HepG2 (cell line): ENCODE data around the gene CFAP99. TPM values are rescaled to one million over a fixed set of nuclear protein-coding genes. Genes with fewer than 3 reads are reported as not detected.

ENCODE experiments used
- ATAC-seq: fragments of 200-7000 bp; cut with Tn5 transposase; 3 replicates; pipeline ENCODE4 v1.9.1; 2020; ENCODE audit warnings: mild to moderate bottlenecking, moderate library complexity
- BruUV-seq: library from RNA; stranded (reverse); fragments of 400-500 nt; replicated peaks from 2 replicates; lab custom pipeline; 2021; lab: Mats Ljungman, UMichigan
- CTCF ChIA-PET: fragments of 300-600 bp; formaldehyde crosslinking; extraction: SDS; loops from one replicate; lab custom pipeline; 2021; ENCODE audit warnings: low total read pairs, inconsistent platforms, low intra/inter-chr PET ratio; lab: Yijun Ruan, JAX
- POLR2A ChIA-PET: fragments of 350-600 bp; sonication (Branson Sonifier 250); formaldehyde crosslinking; loops from one replicate; lab custom pipeline; 2020; ENCODE audit warnings: antibody characterized with exemption, inconsistent platforms; lab: Yijun Ruan, JAX
- DNase-seq: peaks from one replicate; pipeline ENCODE4 v3.0.0-alpha.2; 2015; ENCODE audit warnings: low spot score
- FAIRE-seq: peaks from 3 replicates; lab custom pipeline; 2011; peaks lifted over from hg19 to GRCh38; lab: Jason Lieb, UNC
- H2AFZ ChIP-seq: one replicate; pipeline ENCODE4 v1.6.1; 2011; ENCODE audit warnings: low read length, inconsistent platforms
- H3K27ac ChIP-seq: fragments of 300-600 bp; 3 replicates; pipeline ENCODE4 v1.8.0; 2011; ENCODE audit warnings: mixed run types, mild to moderate bottlenecking, mixed read lengths, low read length, inconsistent platforms; ENCODE audit not compliant: insufficient read depth; ENCODE audit errors: extremely low read length
- H3K27me3 ChIP-seq, 2 experiments: fragments of 200-600 bp in 1 of 2; 2 replicates in 1 of 2; 3 replicates in 1 of 2; pipeline versions ENCODE4 v1.6.0 to v1.8.0; 2011; ENCODE audit warnings: low read length in 2 of 2, mild to moderate bottlenecking in 2 of 2, moderate library complexity in 2 of 2, inconsistent platforms in 1 of 2; ENCODE audit not compliant: insufficient read depth in 2 of 2, control insufficient read depth in 1 of 2
- H3K36me3 ChIP-seq, 2 experiments: fragments of 200-600 bp in 1 of 2; replicated peaks in 1 of 2; 2 replicates in 1 of 2; 3 replicates in 1 of 2; pipeline versions ENCODE4 v1.5.1 to v1.8.0; 2011; ENCODE audit warnings: low read length in 2 of 2, inconsistent platforms in 1 of 2; ENCODE audit not compliant: insufficient read depth in 2 of 2, control insufficient read depth in 1 of 2
- H3K4me1 ChIP-seq: 2 replicates; pipeline ENCODE4 v1.5.1; 2012; ENCODE audit warnings: low read length, inconsistent platforms; ENCODE audit not compliant: insufficient read depth
- H3K4me2 ChIP-seq: 2 replicates; pipeline ENCODE4 v1.6.0; 2011; ENCODE audit warnings: low read depth, low read length, inconsistent platforms
- H3K4me3 ChIP-seq, 3 experiments: fragments of 200-600 bp in 1 of 3; sonication (generic), shearing (Covaris generic) in 1 of 3; replicated peaks in 1 of 3; 2 replicates each; pipeline ENCODE4 v1.5.1; 2011 to 2016; ENCODE audit warnings: low read length in 3 of 3, inconsistent platforms in 2 of 3, low read depth in 2 of 3, mild to moderate bottlenecking in 2 of 3, control low read depth in 1 of 3, mixed read lengths in 1 of 3; ENCODE audit not compliant: insufficient read depth in 1 of 3
- H3K79me2 ChIP-seq: one replicate; pipeline ENCODE4 v1.6.1; 2011; ENCODE audit warnings: low read length, inconsistent platforms; ENCODE audit not compliant: insufficient read depth
- H3K9ac ChIP-seq: 2 replicates; pipeline ENCODE4 v1.6.0; 2011; ENCODE audit warnings: mild to moderate bottlenecking, low read depth, low read length, inconsistent platforms; ENCODE audit not compliant: insufficient read depth
- H3K9me3 ChIP-seq: 2 replicates; pipeline ENCODE4 v1.5.1; 2012; ENCODE audit warnings: mild to moderate bottlenecking, low read length
- H4K20me1 ChIP-seq: 2 replicates; pipeline ENCODE4 v1.6.0; 2011; ENCODE audit warnings: inconsistent platforms, mild to moderate bottlenecking, low read length, moderate library complexity; ENCODE audit not compliant: insufficient read depth
- ARID5B ChIP-seq: IDR thresholded peaks from 2 replicates; pipeline ENCODE4 v1.4.0; 2020; ENCODE audit warnings: mild to moderate bottlenecking, missing genetic modification reagents
- ATF7 ChIP-seq, 2 experiments: fragments of 450-650 bp in 1 of 2; sonication (generic) in 1 of 2; formaldehyde crosslinking in 1 of 2; IDR thresholded peaks; 2 replicates each; pipeline versions ENCODE4 v1.4.0 to v1.6.1; 2016 to 2020; ENCODE audit warnings: antibody characterized with exemption in 1 of 2, mild to moderate bottlenecking in 1 of 2, missing genetic modification reagents in 1 of 2
- BCLAF1 ChIP-seq: fragments of 450-650 bp; IDR thresholded peaks from 2 replicates; pipeline ENCODE4 v1.6.1; 2017; ENCODE audit warnings: mild to moderate bottlenecking
- CENPBD1 ChIP-seq: sonication (generic); formaldehyde crosslinking; IDR thresholded peaks from 2 replicates; pipeline ENCODE4 v1.8.0; 2022; ENCODE audit warnings: missing genetic modification reagents, low read depth, mild to moderate bottlenecking, borderline replicate concordance
- ELF4 ChIP-seq: sonication (generic); formaldehyde crosslinking; IDR thresholded peaks from 2 replicates; pipeline ENCODE4 v1.5.0; 2020; ENCODE audit warnings: missing genetic modification reagents, mild to moderate bottlenecking, moderate library complexity, borderline replicate concordance
- FOXJ3 ChIP-seq: sonication (generic); formaldehyde crosslinking; IDR thresholded peaks from 2 replicates; pipeline ENCODE4 v1.4.0; 2020; ENCODE audit warnings: missing genetic modification reagents, mild to moderate bottlenecking, borderline replicate concordance
- HMG20B ChIP-seq: conservative IDR thresholded peaks from 2 replicates; pipeline ENCODE4 v1.6.1; 2016; ENCODE audit warnings: missing genetic modification reagents, missing compliant biosample characterization
- MTERF4 ChIP-seq: sonication (generic); formaldehyde crosslinking; IDR thresholded peaks from 2 replicates; pipeline ENCODE4 v1.8.0; 2023; ENCODE audit warnings: mild to moderate bottlenecking, missing genetic modification reagents
- PTBP1 ChIP-seq: fragments of 200-400 bp; formaldehyde crosslinking; IDR thresholded peaks from 2 replicates; pipeline ENCODE4 v1.6.1; 2018; ENCODE audit warnings: low read length, low read depth; ENCODE audit not compliant: poor library complexity, severe bottlenecking
- SAP130 ChIP-seq: IDR thresholded peaks from 2 replicates; pipeline ENCODE4 v1.6.1; 2016; ENCODE audit warnings: low read depth
- YY1 ChIP-seq: IDR thresholded peaks from 2 replicates; pipeline ENCODE4 v1.6.1; 2011; ENCODE audit warnings: low read length, low read depth, moderate library complexity, mild to moderate bottlenecking; ENCODE audit not compliant: insufficient read depth, insufficient replicate concordance
- ZNF569 ChIP-seq: sonication (generic); formaldehyde crosslinking; IDR thresholded peaks from 2 replicates; pipeline ENCODE4 v1.5.0; 2020; ENCODE audit warnings: mild to moderate bottlenecking, missing genetic modification reagents, moderate library complexity, borderline replicate concordance
- ZNF841 ChIP-seq: sonication (generic); formaldehyde crosslinking; IDR thresholded peaks from 2 replicates; pipeline ENCODE4 v1.8.1; 2023; ENCODE audit warnings: missing genetic modification reagents, borderline replicate concordance
- WGBS: methylation state at CpG from one replicate; pipeline ENCODE4 v1.1.6; 2017; ENCODE audit warnings: low lambda C conversion rate; 5-methylcytosine and 5-hydroxymethylcytosine counted together
- in situ Hi-C: cut with HindIII; loops from 2 replicates; pipeline ENCODE4 v1.10.0; 2017; ENCODE audit warnings: low pct_unique_long_range_greater_than_20kb; ENCODE audit not compliant: extremely low pct_ligation_motif_present
- intact Hi-C: fragments of 100-400 bp; cut with micrococcal nuclease; formaldehyde crosslinking; loops from one replicate; pipeline ENCODE4 v1.10.0; 2022; ENCODE audit not compliant: unreplicated experiment
- polyA plus RNA-seq, 8 experiments: library from polyadenylated mRNA; depleted of rRNA in 3 of 8; stranded (reverse) in 7 of 8; unstranded in 1 of 8; fragments of >200 nt; fragmentation: Illumina TruSeq in 4 of 8; extraction: Trizol in 4 of 8; gene quantifications; 2 replicates each; pipeline versions ENCODE4 v1.2.1 to v1.2.3, GENCODE V29; 2011 to 2016; ENCODE audit warnings: low read depth in 4 of 8, missing spikeins in 1 of 8, mixed read lengths in 1 of 8; ENCODE audit not compliant: insufficient read depth in 1 of 8
- total RNA-seq, 5 experiments: library from RNA; depleted of rRNA; stranded (reverse); fragments of >200 nt; fragmentation: Illumina TruSeq; extraction: Trizol; gene quantifications; 2 replicates each; pipeline ENCODE4 v1.2.3, GENCODE V29; 2016; ENCODE audit warnings: low read depth in 1 of 5

CFAP99 gene
- total and polyA plus RNA-seq, 2 of the 13 experiments (the other 11 are each of a cell fraction or from before 2014, with no cell fraction given): not detected

- TF ChIP-seq BCLAF1 (no peak), ATF7 (IDR thresholded peaks at IDR 0.05) (no peak), ATF7 (CRISPR knock-in tag; IDR thresholded peaks at IDR 0.05) (no peak), HMG20B (no peak), ZNF569 (CRISPR knock-in tag) (no peak), CENPBD1 (CRISPR knock-in tag) (no peak)
Observed at GRCh38 chr4:2401610-2401983, 17.2 kb upstream of the CFAP99 start (continued).

GRCh38 chr4:2402048-2402842 is 16.5 kb upstream of the CFAP99 start:
- H3K9ac ChIP-seq: no peak overlapping the region
- H4K20me1 ChIP-seq: no peaks in the 10 kb centered on the region; the same call in 1 of the 2 replicates
- H3K9me3 ChIP-seq: no peaks in the 10 kb centered on the region
- H3K27me3 ChIP-seq: peaks cover 15 to 63% of the 10 kb centered on the region in 2 experiments
- H3K4me2 ChIP-seq: peak overlapping the region; percentile 56
- no TSS peak for BruUV-seq
- no peak overlapping the region for H3K27ac ChIP-seq
- ATAC-seq (peak; percentile 83), FAIRE-seq (no peak), DNase-seq (peak; percentile 73)
- peak overlapping the region in 2 of 3 experiments; percentile 10 to 34; a peak in 1 of 6 replicates for H3K4me3 ChIP-seq
- no peak overlapping the region for H2AFZ ChIP-seq
- WGBS: 5% methylated on average over 8 of the region's 27 CpGs
- in situ Hi-C loops (no loop called here), intact Hi-C loops (no loop called here)
- no peaks in the 10 kb centered on the region for H3K79me2 ChIP-seq
- ChIA-PET POLR2A (no interaction called here), CTCF (no interaction called here)
- H3K36me3 ChIP-seq: no peaks in the 10 kb centered on the region
- H3K4me1 ChIP-seq: peaks cover 18% of the 10 kb centered on the region
- peak; percentile 41; the same call in 1 of the 2 replicates for TF ChIP-seq SAP130 (CRISPR knock-in tag)
- no peak for TF ChIP-seq FOXJ3 (CRISPR knock-in tag)
- TF ChIP-seq PTBP1: no peak
- TF ChIP-seq ELF4 (CRISPR knock-in tag): no peak
- no peak for TF ChIP-seq YY1
- no peak for TF ChIP-seq MTERF4 (CRISPR knock-in tag)
- no peak for TF ChIP-seq ZNF841 (CRISPR knock-in tag)
- 0 out of 2 replicates have a peak, but pooled peaks have one; percentile 10 for TF ChIP-seq ARID5B (CRISPR knock-in tag)
